GM23248 (cell line): Measurements from ENCODE around the gene TBXAS1. TPM values are rescaled to one million over a fixed set of nuclear protein-coding genes. Genes with fewer than 3 reads are reported as not detected.
A peak's percentile ranks its signal among the peaks of the same experiment; 100 is the strongest.

ENCODE experiments used
- DNase-seq: peaks from one replicate; pipeline ENCODE4 v3.0.0-alpha.2; 2015
- H2AFZ ChIP-seq: fragments of 200-600 bp; sonication (generic); 2 replicates; pipeline ENCODE4 v1.6.1; 2016; ENCODE audit warnings: antibody characterized with exemption
- H3F3A ChIP-seq: fragments of 200-600 bp; sonication (generic); 2 replicates; pipeline ENCODE4 v1.6.1; 2016; ENCODE audit warnings: mild to moderate bottlenecking, antibody characterized with exemption, mixed run types; ENCODE audit not compliant: insufficient read depth
- H3K27ac ChIP-seq: fragments of 200-600 bp; sonication (generic); 2 replicates; pipeline ENCODE4 v1.5.1; 2016; ENCODE audit warnings: mild to moderate bottlenecking
- H3K27me3 ChIP-seq: fragments of 200-600 bp; sonication (generic); replicated peaks from 2 replicates; pipeline ENCODE4 v1.6.1; 2016; ENCODE audit warnings: mild to moderate bottlenecking; ENCODE audit not compliant: insufficient read depth
- H3K36me3 ChIP-seq: fragments of 200-600 bp; sonication (generic); 2 replicates; pipeline ENCODE4 v1.6.1; 2016; ENCODE audit warnings: low read depth, mild to moderate bottlenecking
- H3K4me1 ChIP-seq: fragments of 200-600 bp; sonication (generic); 2 replicates; pipeline ENCODE4 v1.6.1; 2016; ENCODE audit warnings: mild to moderate bottlenecking; ENCODE audit not compliant: insufficient read depth
- H3K4me2 ChIP-seq: fragments of 200-600 bp; sonication (generic); one replicate; pipeline ENCODE4 v1.6.1; 2016; ENCODE audit warnings: mild to moderate bottlenecking; ENCODE audit not compliant: unreplicated experiment
- H3K4me3 ChIP-seq: fragments of 200-600 bp; sonication (generic); 2 replicates; pipeline ENCODE4 v1.5.1; 2016; ENCODE audit warnings: mild to moderate bottlenecking
- H3K79me2 ChIP-seq: fragments of 200-600 bp; sonication (generic); 2 replicates; pipeline ENCODE4 v1.6.1; 2016; ENCODE audit warnings: mild to moderate bottlenecking; ENCODE audit not compliant: insufficient read depth
- H3K9ac ChIP-seq: fragments of 200-600 bp; sonication (generic); 2 replicates; pipeline ENCODE4 v1.6.1; 2016; ENCODE audit warnings: mild to moderate bottlenecking
- H3K9me2 ChIP-seq: fragments of 200-600 bp; sonication (generic); 2 replicates; pipeline ENCODE4 v1.6.1; 2016; ENCODE audit warnings: mixed run types, mild to moderate bottlenecking, moderate library complexity; ENCODE audit not compliant: insufficient read depth
- H3K9me3 ChIP-seq: fragments of 200-600 bp; sonication (generic); one replicate; pipeline ENCODE4 v1.6.1; 2017; ENCODE audit warnings: low read depth
- H4K20me1 ChIP-seq: fragments of 200-600 bp; sonication (generic); 2 replicates; pipeline ENCODE4 v1.6.0; 2016; ENCODE audit not compliant: insufficient read depth
- EZH2 ChIP-seq: fragments of 200-600 bp; sonication (generic); IDR thresholded peaks from 2 replicates; pipeline ENCODE4 v1.6.1; 2018; ENCODE audit warnings: antibody characterized with exemption, mild to moderate bottlenecking; ENCODE audit not compliant: insufficient read depth, poor library complexity, severe bottlenecking
- EZH2phosphoT487 ChIP-seq: fragments of 200-600 bp; sonication (generic); IDR thresholded peaks from 2 replicates; pipeline ENCODE4 v1.6.1; 2018; ENCODE audit warnings: antibody characterized with exemption, moderate library complexity, mild to moderate bottlenecking, low read depth; ENCODE audit not compliant: insufficient read depth
- WGBS, 2 experiments: methylation state at CpG; one replicate each; pipeline ENCODE4 v1.1.6; 2015 to 2017; ENCODE audit warnings: low lambda C conversion rate in 2 of 2, low coverage in 1 of 2; ENCODE audit errors: missing lambda C conversion rate in 2 of 2; 5-methylcytosine and 5-hydroxymethylcytosine counted together
- in situ Hi-C: fragments of 300-500 bp; cut with MboI; formaldehyde crosslinking; loops from 2 replicates; pipeline ENCODE4 v1.15.0; 2020
- polyA plus RNA-seq: library from polyadenylated mRNA; unstranded; fragments of >200 nt; fragmentation: Nextera tagmentation; extraction: Ambion mirVana; gene quantifications from 2 replicates; pipeline ENCODE4 v1.2.1, GENCODE V29; 2016
- total RNA-seq: library from RNA; depleted of rRNA; stranded (reverse); fragments of >200 nt; shearing (Covaris generic); gene quantifications from 2 replicates; pipeline ENCODE4 v1.2.3, GENCODE V29; 2014

Gene TBXAS1
- total and polyA plus RNA-seq, 2 experiments from 2014 or later: 0.49 TPM; not detected in 1

- in situ Hi-C loops: no loop called here
- Histone ChIP-seq H3K36me3 (no peaks in the 10 kb centered on the region), H4K20me1 (no peaks in the 10 kb centered on the region), H3K4me3 (no peak overlapping the region), H2AFZ (no peak overlapping the region), H3K9ac (no peak overlapping the region), H3K27ac (no peak overlapping the region), H3K9me2 (no peaks in the 10 kb centered on the region), H3K79me2 (no peaks in the 10 kb centered on the region), H3K4me2 (no peak overlapping the region), H3K4me1 (peaks cover 22% of the 10 kb centered on the region), H3F3A (peaks cover 22% of the 10 kb centered on the region), H3K27me3 (no peaks in the 10 kb centered on the region), H3K9me3 (no peaks in the 10 kb centered on the region)
- no peak for TF ChIP-seq EZH2
- TF ChIP-seq EZH2phosphoT487: no peak
- 94 to 95% methylated on average over 7 of the region's 7 CpGs for WGBS, 2 experiments
- DNase-seq: no peak
Observed at GRCh38 chr7:140039066-140039465, 210.0 kb downstream of the TBXAS1 start.

- Histone ChIP-seq H3K36me3 (no peaks in the 10 kb centered on the region), H3K27me3 (no peaks in the 10 kb centered on the region), H3K4me1 (peaks cover 17% of the 10 kb centered on the region), H3K4me3 (no peak overlapping the region), H3F3A (peaks cover 16% of the 10 kb centered on the region), H3K27ac (no peak overlapping the region), H3K79me2 (no peaks in the 10 kb centered on the region), H4K20me1 (no peaks in the 10 kb centered on the region), H3K4me2 (no peak overlapping the region), H2AFZ (no peak overlapping the region), H3K9me3 (no peaks in the 10 kb centered on the region), H3K9ac (no peak overlapping the region), H3K9me2 (no peaks in the 10 kb centered on the region)
- TF ChIP-seq EZH2phosphoT487 (no peak), EZH2 (no peak)
- in situ Hi-C loops: no loop called here
- DNase-seq: no peak
- 92 to 96% methylated on average over 12 of the region's 12 CpGs for WGBS, 2 experiments
Observed at GRCh38 chr7:140039896-140040295, 210.8 kb downstream of the TBXAS1 start.

- Histone ChIP-seq H2AFZ (no peak overlapping the region), H3K4me3 (no peak overlapping the region), H3K27ac (no peak overlapping the region), H3K9ac (no peak overlapping the region), H3K9me2 (no peaks in the 10 kb centered on the region), H3F3A (no peaks in the 10 kb centered on the region), H3K36me3 (no peaks in the 10 kb centered on the region), H4K20me1 (no peaks in the 10 kb centered on the region), H3K79me2 (no peaks in the 10 kb centered on the region), H3K4me1 (no peaks in the 10 kb centered on the region), H3K9me3 (no peaks in the 10 kb centered on the region), H3K27me3 (no peaks in the 10 kb centered on the region), H3K4me2 (no peak overlapping the region)
- in situ Hi-C loops: no loop called here
- no peak for TF ChIP-seq EZH2phosphoT487
- no peak for TF ChIP-seq EZH2
- peak; percentile 20 for DNase-seq
- 90 to 92% methylated on average over 12 of the region's 12 CpGs for WGBS, 2 experiments
Observed at GRCh38 chr7:140041659-140042385, 212.8 kb downstream of the TBXAS1 start.

- Histone ChIP-seq H3K4me1 (no peaks in the 10 kb centered on the region), H3K79me2 (no peaks in the 10 kb centered on the region), H3K4me3 (no peak overlapping the region), H3K9me3 (no peaks in the 10 kb centered on the region), H3K27me3 (no peaks in the 10 kb centered on the region), H3F3A (no peaks in the 10 kb centered on the region), H3K36me3 (no peaks in the 10 kb centered on the region), H3K9me2 (no peaks in the 10 kb centered on the region), H3K27ac (no peak overlapping the region), H3K4me2 (no peak overlapping the region), H4K20me1 (no peaks in the 10 kb centered on the region), H2AFZ (no peak overlapping the region), H3K9ac (no peak overlapping the region)
- in situ Hi-C loops: no loop called here
- TF ChIP-seq EZH2 (no peak), EZH2phosphoT487 (no peak)
- no peak for DNase-seq
- 87% methylated on average over 10 of the region's 10 CpGs for WGBS, 2 experiments
Observed at GRCh38 chr7:140042386-140042670, 213.3 kb downstream of the TBXAS1 start.
